ENCODE data around the gene SKAP1.
"Not testable (repeated sequence)": the region's sequence is repeated elsewhere in the genome, so short reads cannot be mapped to it uniquely, and the experiment has no call there.

The SKAP1 gene

GRCh38 chr17:48412841-48413240 is 17.2 kb downstream of the SKAP1 start:
- no peak for DNase-seq

DNA sequence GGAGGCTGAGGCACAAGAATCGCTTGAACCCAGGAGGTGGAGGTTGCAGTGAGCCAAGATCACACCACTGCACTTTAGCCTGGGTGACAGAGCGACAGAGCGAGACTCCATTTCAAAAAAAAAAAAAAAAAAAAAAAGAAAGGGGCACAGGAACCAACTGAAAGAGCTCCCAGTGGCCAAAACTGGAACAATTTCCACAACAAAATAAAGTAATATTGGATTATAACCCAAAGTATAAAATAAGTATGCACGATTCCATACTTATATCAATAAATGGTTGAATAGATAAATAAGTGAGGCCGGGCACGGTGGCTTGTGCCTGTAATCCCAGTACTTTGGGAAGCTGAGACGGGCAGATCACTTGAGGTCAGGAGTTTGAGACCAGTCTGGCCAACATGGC is 19.2 kb downstream of the SKAP1 start:
- not testable (repeated sequence) for DNase-seq

GRCh38 chr17:48409607-48410006 is 20.4 kb downstream of the SKAP1 start:
- no peak for DNase-seq

DNA sequence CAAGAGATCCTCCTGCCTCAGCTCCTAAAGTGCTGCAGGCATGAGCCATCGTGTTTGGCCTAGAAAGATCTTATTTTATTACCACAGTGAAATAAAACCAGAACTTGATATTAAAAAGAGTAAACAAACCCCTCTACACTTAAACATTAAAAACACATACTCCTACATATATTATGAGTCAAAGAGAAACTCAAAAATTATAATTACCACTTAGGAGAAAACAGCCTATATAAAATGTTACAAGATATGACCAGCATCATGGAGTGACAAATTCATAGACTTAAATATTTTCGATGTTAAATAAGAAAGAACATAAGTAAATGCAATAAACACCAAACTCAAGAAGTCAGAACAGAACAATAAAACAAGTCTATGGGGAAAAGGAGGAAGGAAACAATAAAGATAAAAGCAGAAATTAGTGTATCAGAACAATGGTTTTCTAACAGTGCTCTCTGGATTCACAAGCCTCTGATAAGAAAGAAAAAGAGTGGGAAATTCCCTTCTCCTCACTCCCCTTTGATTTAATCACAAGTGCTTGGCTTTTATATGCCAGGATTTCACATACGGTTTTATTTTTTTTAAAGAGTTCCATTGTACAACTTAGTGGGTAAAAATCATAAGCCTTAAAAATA is 23.0 kb downstream of the SKAP1 start:
- no peak for DNase-seq

DNA sequence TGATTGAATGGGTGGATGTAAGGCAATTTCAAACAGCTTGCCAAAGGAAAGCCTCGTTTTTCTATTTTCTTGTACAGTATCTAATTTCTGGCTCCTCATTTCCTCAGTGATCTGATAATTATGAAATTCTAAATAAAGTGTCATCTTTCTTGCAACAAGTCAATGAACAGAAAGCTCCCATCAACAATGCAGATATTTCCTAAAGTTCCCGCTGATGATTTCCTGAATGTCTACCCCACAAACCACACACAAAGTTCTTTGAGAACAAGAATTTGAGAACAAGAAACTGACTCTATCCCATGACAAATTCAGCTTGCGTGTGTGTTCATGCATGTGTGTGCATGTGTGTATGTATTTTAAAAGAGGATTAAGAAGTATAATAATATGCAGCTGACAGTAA is 35.2 kb downstream of the SKAP1 start:
- no peak for DNase-seq

GRCh38 chr17:48393283-48393682 is 36.7 kb downstream of the SKAP1 start:
- DNase-seq = no peak

GRCh38 chr17:48392857-48393256 is 37.2 kb downstream of the SKAP1 start:
- DNase-seq = no peak

- DNase-seq = no peak
Measured at GRCh38 chr17:48391444-48391843, 38.6 kb downstream of the SKAP1 start.

DNA sequence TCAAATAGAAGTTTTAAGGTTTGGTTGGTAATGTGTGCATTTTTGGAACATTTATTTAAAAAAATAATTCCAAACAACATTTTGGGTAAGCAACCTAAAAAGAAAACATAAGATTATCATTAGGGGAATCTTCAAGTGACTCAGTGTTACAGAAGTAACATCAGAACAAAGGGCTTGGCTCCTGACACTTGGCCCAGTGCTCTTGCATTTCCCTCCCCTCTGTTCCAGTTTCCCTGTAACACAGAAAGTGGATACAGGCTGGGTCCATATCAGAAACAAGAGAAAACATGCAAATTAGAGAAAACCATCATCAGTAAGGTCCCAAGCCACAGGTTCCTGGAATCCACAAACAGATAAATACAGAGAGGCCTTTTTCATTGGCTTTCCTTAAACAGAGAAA is 40.1 kb downstream of the SKAP1 start:
- no peak for DNase-seq

- no peak for DNase-seq
Measured at GRCh38 chr17:48388955-48389743, 40.9 kb downstream of the SKAP1 start.

- DNase-seq = no peak
Measured at GRCh38 chr17:48386826-48387225, 43.2 kb downstream of the SKAP1 start.

GRCh38 chr17:48385319-48385718 is 44.7 kb downstream of the SKAP1 start:
- DNase-seq = no peak

DNA sequence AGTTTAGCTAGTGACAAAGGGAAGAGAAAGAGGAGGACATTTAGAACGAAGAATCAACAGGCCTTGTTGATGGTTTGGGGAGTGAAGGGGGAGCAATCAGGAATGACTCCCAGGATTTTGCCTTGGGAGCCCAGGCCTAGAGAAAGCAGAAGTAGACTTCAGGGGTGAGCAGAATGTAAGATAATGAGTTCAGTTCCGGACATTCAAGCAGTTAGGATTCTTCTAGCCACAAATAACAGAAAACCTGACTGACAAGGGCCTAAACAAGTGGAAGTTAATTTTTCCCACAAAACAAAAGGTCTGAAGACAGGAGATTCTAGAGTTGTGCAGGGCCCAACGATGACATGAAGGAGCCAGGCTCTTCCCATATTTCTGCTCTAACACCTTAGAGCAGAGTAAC is 45.9 kb downstream of the SKAP1 start:
- DNase-seq = no peak

DNA sequence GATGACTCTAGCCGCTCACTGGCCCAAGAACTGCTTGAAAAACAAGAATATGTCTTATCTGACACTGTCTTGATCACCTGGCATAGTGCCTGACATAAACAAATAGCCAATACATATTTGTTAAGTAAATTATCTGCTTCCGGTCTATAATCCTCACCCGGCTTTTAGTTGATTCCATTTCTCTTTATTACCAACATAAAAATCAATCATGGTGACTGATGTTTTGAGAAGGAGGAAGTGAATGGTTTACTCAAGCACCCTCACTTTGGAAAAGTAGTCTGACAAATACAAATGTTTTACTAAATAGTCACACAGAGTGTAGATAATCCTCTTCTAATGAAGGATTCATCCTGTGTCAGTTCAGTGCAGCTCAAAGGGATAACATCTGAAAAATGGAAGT is 47.0 kb downstream of the SKAP1 start:
- no peak for DNase-seq

- no peak for DNase-seq
Measured at GRCh38 chr17:48378708-48379392, 51.2 kb downstream of the SKAP1 start.

DNA sequence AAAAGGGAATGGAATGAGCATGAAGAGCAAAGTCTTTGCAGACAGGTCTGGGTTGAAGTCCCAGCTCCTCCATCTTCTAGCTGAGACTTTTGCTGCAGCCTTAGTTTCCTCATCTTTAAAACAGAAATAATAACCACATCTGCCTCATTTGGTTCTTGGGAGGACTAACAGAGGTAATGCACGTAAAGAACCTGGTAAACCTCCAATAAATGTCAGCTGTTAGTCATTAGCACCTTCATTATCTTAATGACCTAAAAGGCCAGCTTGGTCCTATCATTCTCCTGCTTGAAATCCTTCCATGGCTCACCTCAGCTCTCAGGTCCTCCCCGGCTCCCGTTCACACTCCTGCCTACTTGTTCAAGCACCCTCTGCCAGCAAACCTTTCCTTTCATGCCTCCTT is 51.8 kb downstream of the SKAP1 start:
- DNase-seq = no peak

DNA sequence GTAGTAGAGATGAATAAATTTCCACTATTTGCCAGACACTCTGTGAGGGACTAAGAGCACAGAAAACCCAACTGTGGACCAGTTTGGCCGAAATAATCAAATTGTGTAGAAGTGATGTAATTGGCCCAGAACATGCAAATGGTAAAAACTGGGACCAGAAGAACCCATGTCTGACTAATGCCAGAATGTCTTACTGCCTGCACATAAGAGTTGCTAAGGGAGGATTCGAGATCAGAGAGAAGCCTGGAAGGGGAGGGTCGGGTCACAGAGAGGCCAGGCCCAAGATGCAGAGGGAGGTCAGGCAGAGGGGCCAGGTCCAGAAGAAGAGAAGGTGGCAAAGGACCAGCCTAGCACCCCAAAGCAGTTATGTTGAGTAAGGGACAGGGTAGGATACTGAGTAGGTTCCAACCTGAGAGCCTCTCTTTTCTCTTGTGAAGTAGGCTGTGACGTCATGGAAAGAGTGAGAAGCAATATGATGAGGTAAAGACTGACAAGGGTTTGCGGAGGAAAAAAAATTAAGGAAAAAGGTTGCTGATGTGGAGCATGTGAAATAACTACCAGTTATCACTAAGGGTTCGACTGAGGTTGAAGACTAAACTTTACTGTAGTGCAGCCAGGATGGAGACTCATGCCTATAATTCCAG is 53.2 kb downstream of the SKAP1 start:
- DNase-seq = no peak

GRCh38 chr17:48375356-48375755 is 54.7 kb downstream of the SKAP1 start:
- no peak for DNase-seq

DNA sequence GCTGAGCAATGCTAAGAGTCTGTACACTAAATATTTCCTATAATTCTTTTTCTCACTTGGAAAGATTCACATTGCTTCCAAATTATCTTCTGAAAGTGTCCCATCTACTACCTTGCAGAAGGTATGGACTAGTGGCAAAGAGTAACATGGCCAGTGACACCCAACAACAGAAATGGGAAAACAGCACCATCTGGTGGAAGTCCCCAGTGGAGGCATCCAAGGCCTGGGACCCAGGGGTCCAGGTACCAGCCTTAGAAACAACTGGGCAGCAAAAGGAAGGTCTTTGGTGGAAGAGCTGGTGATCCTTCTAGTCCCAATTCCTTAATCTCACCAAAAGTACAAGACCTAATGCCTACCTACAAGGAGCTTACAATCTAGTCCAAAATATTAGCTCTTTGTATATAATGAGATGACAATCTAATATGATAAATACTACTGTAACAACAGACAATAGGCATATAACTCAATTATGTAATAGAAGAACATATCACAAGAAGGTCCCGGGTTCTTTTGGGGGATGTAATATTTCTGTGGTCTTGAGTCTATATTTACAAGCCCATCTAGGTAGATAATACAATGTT is 55.3 kb downstream of the SKAP1 start:
- DNase-seq = peak; percentile 51

GRCh38 chr17:48373883-48374282 is 56.1 kb downstream of the SKAP1 start:
- DNase-seq = no peak

- no peak for DNase-seq
Measured at GRCh38 chr17:48373130-48373830, 56.7 kb downstream of the SKAP1 start.

DNA sequence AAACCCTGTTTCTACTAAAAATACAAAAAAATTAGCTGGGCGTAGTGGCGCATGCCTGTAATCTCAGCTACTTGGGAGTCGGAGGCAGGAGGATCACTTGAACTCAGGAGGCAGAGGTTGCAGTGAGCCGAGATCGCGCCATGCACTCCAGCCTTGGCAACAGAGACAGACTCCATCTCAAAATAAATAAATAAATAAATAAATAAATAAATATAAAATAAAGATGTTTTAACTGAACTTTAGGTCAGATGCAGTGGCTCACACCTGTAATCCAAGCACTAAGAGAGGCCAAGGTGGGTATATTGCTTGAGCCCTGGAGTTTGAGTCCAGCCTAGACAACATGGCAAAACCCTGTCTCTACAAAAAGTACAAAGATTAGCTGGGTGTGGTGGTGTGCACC is 61.0 kb downstream of the SKAP1 start:
- DNase-seq = not testable (repeated sequence)

Measured in CD4-positive, alpha-beta T cell treated with Interleukin-17A for 4 hours (primary cell).